ENCODE data around the gene MSI2. TPM values are rescaled to one million over a fixed set of nuclear protein-coding genes. Genes with fewer than 3 reads are reported as not detected.

The MSI2 gene
- total RNA-seq, 8 experiments from 2014 or later = 33.0 to 114 (median 67.5) TPM

GRCh38 chr17:57665128-57665527, 408.8 kb downstream of the MSI2 start:
- in situ Hi-C loops (cut with MboI; ENCODE audit: low pct_unique_long_range_greater_than_20kb in 2 of 9, low sequenced_read_pairs in 9 of 9, unreplicated experiment in 9 of 9) = no loop called here
- H3K4me3 ChIP-seq = no peak overlapping the region
- peaks cover 39 to 42% of the 10 kb centered on the region in 2 donors for H3K4me1 ChIP-seq (replicated peaks in 1 of 2)
- no peak for ATAC-seq (replicated peaks in 6 of 8)
- 20 to 80% (median 60%) methylated on average over 1 to 4 of the region's 5 CpGs; no CpG with 5 or more reads in 3 of the 10 experiments for WGBS, 10 experiments
- no peak overlapping the region for H3K27ac ChIP-seq

DNA sequence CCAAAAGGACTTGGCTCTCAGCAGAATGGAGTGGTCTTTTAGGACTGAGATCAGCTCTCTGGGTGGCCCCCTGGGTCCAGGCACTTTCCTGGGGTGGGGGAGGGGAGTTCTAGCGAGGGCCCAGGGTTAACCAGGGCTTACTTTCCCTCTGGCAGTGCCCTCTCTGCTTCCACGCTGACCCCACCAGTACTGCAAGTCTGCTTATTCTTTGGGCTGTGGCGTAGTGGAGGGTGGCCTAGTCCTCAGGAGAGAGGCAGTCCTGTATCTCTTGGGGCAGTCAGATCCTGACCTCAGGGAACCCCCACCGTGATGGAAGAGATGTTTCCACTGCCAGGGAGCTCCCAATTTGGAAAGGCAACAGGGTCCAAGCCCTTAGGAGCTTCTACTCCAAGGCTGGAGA, 409.4 kb downstream of the MSI2 start:
- H3K4me3 ChIP-seq = no peak overlapping the region
- H3K4me1 ChIP-seq (replicated peaks in 1 of 2) = peaks cover 40% of the 10 kb centered on the region in 2 donors
- 80 to 100% (median 92%) methylated on average over 1 to 2 of the region's 4 CpGs; no CpG with 5 or more reads in 5 of the 10 experiments for WGBS, 10 experiments
- ATAC-seq (replicated peaks in 6 of 8) = no peak
- no peak overlapping the region for H3K27ac ChIP-seq
- in situ Hi-C loops (cut with MboI; ENCODE audit: low pct_unique_long_range_greater_than_20kb in 2 of 9, low sequenced_read_pairs in 9 of 9, unreplicated experiment in 9 of 9) = no loop called here

- in situ Hi-C loops (cut with MboI; ENCODE audit: low pct_unique_long_range_greater_than_20kb in 2 of 9, low sequenced_read_pairs in 9 of 9, unreplicated experiment in 9 of 9) = no loop called here
- Histone ChIP-seq H3K4me1 (replicated peaks in 1 of 2) (peaks cover 39 to 40% of the 10 kb centered on the region in 2 donors), H3K27ac (no peak overlapping the region), H3K4me3 (no peak overlapping the region)
- no peak for ATAC-seq (replicated peaks in 6 of 8)
- WGBS, 10 experiments = 60 to 91% (median 80%) methylated on average over 1 to 5 of the region's 5 CpGs; no CpG with 5 or more reads in 4 of the 10 experiments
Measured at GRCh38 chr17:57666201-57666870, 410.0 kb downstream of the MSI2 start.

DNA sequence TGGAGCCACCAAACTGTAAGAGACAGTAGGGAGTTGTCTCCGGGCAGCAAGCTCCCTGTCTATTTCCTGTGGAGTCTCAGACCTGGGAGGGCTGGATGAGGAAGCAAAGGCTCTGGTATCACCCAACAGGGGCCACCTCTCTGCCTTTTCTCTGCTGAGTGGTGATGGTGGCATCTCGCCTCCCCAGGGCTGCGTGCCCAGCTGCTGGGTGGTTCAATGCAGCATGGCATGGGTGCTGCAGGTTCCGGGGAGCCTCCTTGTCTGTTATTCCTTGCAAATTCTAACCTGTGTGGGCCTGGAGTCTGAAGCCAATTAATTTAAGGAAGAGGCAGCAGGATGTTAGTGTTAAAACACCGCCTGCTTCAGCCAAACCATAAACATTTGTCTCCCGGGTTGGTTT, 410.6 kb downstream of the MSI2 start:
- ATAC-seq (replicated peaks in 6 of 8) = no peak
- 64 to 100% (median 100%) methylated on average over 1 to 4 of the region's 6 CpGs; no CpG with 5 or more reads in 5 of the 10 experiments for WGBS, 10 experiments
- Histone ChIP-seq H3K27ac (no peak overlapping the region), H3K4me1 (replicated peaks in 1 of 2) (peaks cover 39 to 40% of the 10 kb centered on the region in 2 donors), H3K4me3 (no peak overlapping the region)
- in situ Hi-C loops (cut with MboI; ENCODE audit: low pct_unique_long_range_greater_than_20kb in 2 of 9, low sequenced_read_pairs in 9 of 9, unreplicated experiment in 9 of 9) = no loop called here

DNA sequence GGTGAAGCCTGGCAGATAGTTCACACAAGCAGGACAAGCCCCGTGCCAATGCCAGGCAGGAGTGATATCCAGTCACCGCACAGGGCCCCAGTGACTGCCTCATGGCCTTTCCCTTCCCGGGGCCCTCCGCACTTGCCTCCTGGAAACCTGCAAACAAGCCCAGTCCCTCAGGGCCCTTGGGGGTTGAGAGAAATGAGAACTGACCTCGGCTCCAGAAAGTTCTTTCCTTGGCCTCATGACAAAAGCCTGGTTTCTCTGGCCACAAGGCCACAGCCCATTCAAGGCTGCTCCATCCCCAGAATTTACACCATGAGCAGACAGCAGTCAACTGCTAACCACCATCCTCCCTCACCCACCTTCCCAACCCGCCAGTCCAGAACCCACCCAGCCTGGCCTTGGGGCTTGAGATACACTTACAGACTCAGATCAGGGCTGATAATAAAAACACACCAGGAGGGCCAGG, 411.2 kb downstream of the MSI2 start:
- in situ Hi-C loops (cut with MboI; ENCODE audit: low pct_unique_long_range_greater_than_20kb in 2 of 9, low sequenced_read_pairs in 9 of 9, unreplicated experiment in 9 of 9) = no loop called here
- H3K4me1 ChIP-seq (replicated peaks in 1 of 2) = peaks cover 39% of the 10 kb centered on the region in 2 donors
- 60 to 100% (median 82%) methylated on average over 1 to 3 of the region's 6 CpGs; no CpG with 5 or more reads in 6 of the 10 experiments for WGBS, 10 experiments
- ATAC-seq (replicated peaks in 6 of 8) = no peak
- H3K4me3 ChIP-seq = no peak overlapping the region
- H3K27ac ChIP-seq = no peak overlapping the region

DNA sequence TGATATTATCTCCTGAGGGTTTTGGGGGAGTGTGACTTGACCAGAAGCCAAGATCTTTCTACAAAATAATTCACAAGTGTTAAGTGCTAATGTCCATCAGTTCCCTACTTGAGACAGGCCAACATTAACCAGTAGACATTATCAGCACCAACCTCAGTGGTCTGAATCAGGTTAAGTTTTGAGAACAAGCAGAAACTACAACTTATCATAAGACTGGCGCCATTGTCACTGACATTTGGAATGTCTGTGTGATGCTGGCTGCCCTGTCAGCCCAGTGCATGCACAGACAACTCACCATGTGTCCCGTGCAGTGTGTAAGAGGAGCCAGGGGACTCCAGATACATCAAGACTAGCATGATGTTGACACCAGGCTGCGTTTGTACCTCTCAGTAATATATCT, 412.0 kb downstream of the MSI2 start:
- ATAC-seq (replicated peaks in 6 of 8) = no peak
- in situ Hi-C loops (cut with MboI; ENCODE audit: low pct_unique_long_range_greater_than_20kb in 2 of 9, low sequenced_read_pairs in 9 of 9, unreplicated experiment in 9 of 9) = no loop called here
- peaks cover 41 to 44% of the 10 kb centered on the region in 2 donors for H3K4me1 ChIP-seq (replicated peaks in 1 of 2)
- no peak overlapping the region for H3K4me3 ChIP-seq
- H3K27ac ChIP-seq = no peak overlapping the region
- WGBS, 10 experiments = 75 to 100% (median 90%) methylated on average over 2 to 3 of the region's 3 CpGs; no CpG with 5 or more reads in 4 of the 10 experiments

DNA sequence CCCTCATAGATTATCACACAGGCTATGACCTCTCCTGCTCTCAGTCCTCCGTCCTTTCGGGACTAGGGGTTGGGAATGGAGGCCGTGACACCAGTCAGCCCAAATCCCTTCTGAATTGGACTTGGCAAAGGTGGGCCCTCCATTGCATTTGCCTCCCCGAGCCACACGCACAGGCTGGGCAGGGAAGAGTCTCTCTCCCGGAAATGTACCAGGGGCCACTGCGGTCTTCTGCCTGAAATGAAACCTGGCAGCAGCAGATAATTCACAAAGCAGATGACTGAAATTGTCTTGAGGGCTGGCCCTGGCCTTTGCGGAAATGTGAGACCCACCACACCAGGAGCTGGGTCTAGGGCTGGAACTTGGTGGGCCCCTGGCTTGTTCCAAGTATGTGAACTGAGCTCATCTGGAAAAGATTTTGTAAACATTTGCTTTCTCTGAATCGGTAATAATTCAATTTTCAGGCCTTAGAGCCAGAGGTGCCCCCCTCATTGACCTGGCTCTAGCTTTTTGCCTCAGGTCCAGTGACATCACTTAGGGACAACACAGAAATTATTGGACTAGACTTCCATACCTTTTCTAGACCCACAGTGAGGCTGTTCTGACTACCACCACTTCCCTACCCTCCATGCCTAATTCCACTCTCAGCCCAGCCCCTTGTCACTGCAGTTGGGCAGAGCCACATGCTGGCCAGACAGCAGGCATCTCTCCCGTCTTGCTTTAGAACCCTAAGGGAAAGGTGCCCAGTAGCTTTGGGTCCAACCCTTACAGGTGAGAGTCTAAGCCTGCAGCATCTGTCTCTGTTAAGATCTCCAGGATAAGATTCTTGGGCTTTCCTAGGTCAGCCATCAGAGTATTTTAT, 413.6 kb downstream of the MSI2 start:
- in situ Hi-C loops (cut with MboI; ENCODE audit: low pct_unique_long_range_greater_than_20kb in 2 of 9, low sequenced_read_pairs in 9 of 9, unreplicated experiment in 9 of 9) = no loop called here
- Histone ChIP-seq H3K27ac (no peak overlapping the region), H3K4me1 (replicated peaks in 1 of 2) (peaks cover 25 to 29% of the 10 kb centered on the region in 2 donors), H3K4me3 (no peak overlapping the region)
- ATAC-seq (replicated peaks in 6 of 8) = no peak
- WGBS, 10 experiments = 60 to 100% (median 89%) methylated on average over 1 to 7 of the region's 10 CpGs; no CpG with 5 or more reads in 2 of the 10 experiments

- 40 to 100% (median 72%) methylated on average over 2 to 3 of the region's 8 CpGs; no CpG with 5 or more reads in 4 of the 10 experiments for whole genome bisulfite sequencing, 10 experiments
- Histone ChIP-seq H3K27ac (no peak overlapping the region), H3K4me3 (no peak overlapping the region), H3K4me1 (replicated peaks in 1 of 2) (peaks cover 21 to 24% of the 10 kb centered on the region in 2 donors)
- ATAC-seq (replicated peaks in 6 of 8) = no peak
- in situ Hi-C loops (cut with MboI; ENCODE audit: low pct_unique_long_range_greater_than_20kb in 2 of 9, low sequenced_read_pairs in 9 of 9, unreplicated experiment in 9 of 9) = no loop called here
Measured at GRCh38 chr17:57670769-57671569, 414.6 kb downstream of the MSI2 start.

- peaks cover 21 to 24% of the 10 kb centered on the region in 2 donors for H3K4me1 ChIP-seq (replicated peaks in 1 of 2)
- peak; percentile 90 to 100 (median 99) for ATAC-seq (replicated peaks in 6 of 8)
- 0 to 100% (median 34%) methylated on average over 2 to 8 of the region's 21 CpGs; no CpG with 5 or more reads in 3 of the 10 experiments for WGBS, 10 experiments
- peak overlapping the region in 1 of 2 donors; percentile 71 for H3K27ac ChIP-seq
- in situ Hi-C loops (cut with MboI; ENCODE audit: low pct_unique_long_range_greater_than_20kb in 2 of 9, low sequenced_read_pairs in 9 of 9, unreplicated experiment in 9 of 9) = no loop called here
- H3K4me3 ChIP-seq = no peak overlapping the region
Measured at GRCh38 chr17:57671667-57672632, 415.6 kb downstream of the MSI2 start.

DNA sequence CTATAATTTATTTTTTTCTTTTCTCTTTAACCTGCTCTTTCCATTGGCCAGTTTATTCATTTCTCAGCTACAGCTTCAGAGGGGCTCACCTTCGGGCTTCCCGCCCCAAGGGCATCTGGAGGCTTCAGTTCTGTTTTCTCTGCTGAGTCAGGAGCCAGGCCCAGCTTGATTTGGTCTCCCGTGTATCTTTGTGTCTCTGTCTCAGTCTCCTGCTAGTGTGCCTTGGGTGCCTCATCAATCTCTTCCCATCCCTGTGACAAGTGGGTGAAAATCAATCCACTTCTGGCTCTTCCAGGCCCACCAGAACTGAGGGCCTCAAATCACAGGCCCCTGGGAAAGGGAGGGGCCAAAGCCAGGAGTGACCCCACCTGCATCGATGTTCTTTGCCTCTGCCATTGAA, 416.6 kb downstream of the MSI2 start:
- no peak overlapping the region for H3K4me3 ChIP-seq
- 67 to 100% (median 90%) methylated on average over 1 to 4 of the region's 4 CpGs; no CpG with 5 or more reads in 3 of the 10 experiments for WGBS, 10 experiments
- H3K27ac ChIP-seq = no peak overlapping the region
- in situ Hi-C loops (cut with MboI; ENCODE audit: low pct_unique_long_range_greater_than_20kb in 2 of 9, low sequenced_read_pairs in 9 of 9, unreplicated experiment in 9 of 9) = no loop called here
- peaks cover 21 to 24% of the 10 kb centered on the region in 2 donors for H3K4me1 ChIP-seq (replicated peaks in 1 of 2)
- no peak for ATAC-seq (replicated peaks in 6 of 8)

DNA sequence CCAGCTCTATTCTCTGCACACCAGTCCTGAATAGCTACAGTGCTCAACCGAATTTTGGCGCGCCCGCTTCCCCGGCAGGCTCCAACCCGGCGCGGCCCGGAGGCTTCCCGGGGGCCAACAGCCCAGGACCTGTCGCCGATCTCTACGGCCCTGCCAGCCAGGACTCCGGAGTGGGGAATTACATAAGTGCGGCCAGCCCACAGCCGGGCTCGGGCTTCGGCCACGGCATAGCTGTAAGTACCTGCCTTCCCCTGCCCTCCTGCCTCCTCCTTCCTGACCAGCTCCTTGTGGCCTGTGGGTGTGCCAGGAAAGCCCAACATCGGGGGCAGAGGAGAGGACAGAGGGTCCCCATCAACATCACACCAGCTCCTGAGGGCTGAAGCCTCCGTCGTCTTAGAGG, 418.6 kb downstream of the MSI2 start:
- Histone ChIP-seq H3K4me3 (no peak overlapping the region), H3K27ac (no peak overlapping the region), H3K4me1 (replicated peaks in 1 of 2) (peaks cover 21 to 24% of the 10 kb centered on the region in 2 donors)
- ATAC-seq (replicated peaks in 6 of 8) = no peak
- 96 to 100% (median 100%) methylated on average over 1 to 11 of the region's 22 CpGs; no CpG with 5 or more reads in 5 of the 10 experiments for WGBS, 10 experiments
- in situ Hi-C loops (cut with MboI; ENCODE audit: low pct_unique_long_range_greater_than_20kb in 2 of 9, low sequenced_read_pairs in 9 of 9, unreplicated experiment in 9 of 9) = no loop called here

Data from motor neuron (in vitro differentiated cells).